Right ventricle myocardium superior (tissue), 1 donor: Measurements from ENCODE around the gene PDZRN3. TPM values are rescaled to one million over a fixed set of nuclear protein-coding genes. Genes with fewer than 3 reads are reported as not detected.

Source experiments
- ATAC-seq: fragments of 200-7000 bp; cut with Tn5 transposase; one replicate; pipeline ENCODE4 v1.9.1; 2020; ENCODE audit warnings: mild to moderate bottlenecking; ENCODE audit not compliant: poor library complexity
- DNase-seq: peaks from one replicate; pipeline ENCODE4 v3.0.0-alpha.2; 2020
- intact Hi-C: fragments of 100-400 bp; cut with DNase I; formaldehyde crosslinking; loops from one replicate; pipeline ENCODE4 v1.11.2; 2022
- total RNA-seq: library from RNA; stranded (reverse); fragmentation: NEBNext Ultra II Directional; extraction: Animal tissue kit (Norgen Biotek cat#: 25700); gene quantifications from one replicate; pipeline ENCODE4 v1.2.1, GENCODE V29; 2021
- donor health status: DM: no; HTN: yes; CAD: no; lungs with severe emphysema.

Gene PDZRN3
- total RNA-seq, 1 donor from 2014 or later = 130 TPM

- no peak for ATAC-seq
- intact Hi-C loops = no loop called here
Measured at GRCh38 chr3:73601011-73601410, 23.7 kb downstream of the PDZRN3 start.

GRCh38 chr3:73600293-73600938, 24.3 kb downstream of the PDZRN3 start:
- DNase-seq = no peak
- intact Hi-C loops = no loop called here
- ATAC-seq = peak; percentile 16

More at GRCh38 chr3:73601011-73601410, 23.7 kb downstream of the PDZRN3 start:
- no peak for DNase-seq

DNA sequence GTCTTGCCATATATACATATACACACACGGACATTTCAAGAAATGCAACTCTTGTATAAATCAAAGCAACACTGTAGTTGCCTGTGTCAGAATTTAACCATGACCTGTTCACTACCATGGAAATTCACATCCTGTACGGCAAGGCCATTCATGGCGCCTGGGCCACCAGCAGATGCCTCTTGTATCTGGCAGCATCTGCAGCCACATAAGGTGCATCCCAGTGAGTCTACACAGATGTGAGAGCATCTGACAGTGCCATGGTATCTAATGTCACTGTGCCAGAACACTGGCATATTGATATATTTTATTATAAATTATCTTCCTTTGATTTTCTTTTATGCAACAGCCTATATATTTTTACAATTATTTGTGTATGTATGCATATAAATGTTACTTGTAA, 25.1 kb downstream of the PDZRN3 start:
- ATAC-seq = no peak

DNA sequence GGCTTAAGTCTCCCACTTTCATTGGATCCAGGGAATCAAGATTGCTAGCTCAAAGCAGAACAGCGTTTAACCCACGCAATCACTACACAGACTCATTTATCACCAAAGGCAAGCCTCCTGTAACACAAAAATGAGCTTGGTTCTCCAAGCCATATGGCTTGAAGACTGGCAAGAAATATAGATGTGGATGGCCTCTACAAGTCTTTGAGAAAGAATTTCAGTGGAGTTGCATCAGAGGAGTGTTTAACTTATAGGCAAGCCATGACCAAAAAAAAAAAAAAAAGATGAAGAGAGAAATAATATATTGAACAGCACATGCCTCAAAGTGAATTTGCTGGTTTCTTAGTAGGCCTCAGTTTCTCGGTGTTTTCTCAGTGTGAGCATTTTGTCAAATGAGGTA, 27.3 kb downstream of the PDZRN3 start:
- intact Hi-C loops = no loop called here
- ATAC-seq (no peak), DNase-seq (no peak)

More for the DNA sequence above, 25.1 kb downstream of the PDZRN3 start:
- intact Hi-C loops = no loop called here
- DNase-seq = no peak

- DNase-seq (no peak), ATAC-seq (peak; percentile 34)
- intact Hi-C loops = no loop called here
Measured at GRCh38 chr3:73592154-73593144, 32.3 kb downstream of the PDZRN3 start.

GRCh38 chr3:73591286-73591800, 33.4 kb downstream of the PDZRN3 start:
- DNase-seq (no peak), ATAC-seq (no peak)
- intact Hi-C loops = no loop called here

GRCh38 chr3:73586628-73587027, 38.1 kb downstream of the PDZRN3 start:
- ATAC-seq = no peak
- intact Hi-C loops = no loop called here
- DNase-seq = no peak

- DNase-seq = no peak
- ATAC-seq = peak; percentile 86
- intact Hi-C loops = no loop called here
Measured at GRCh38 chr3:73586190-73586589, 38.6 kb downstream of the PDZRN3 start.

DNA sequence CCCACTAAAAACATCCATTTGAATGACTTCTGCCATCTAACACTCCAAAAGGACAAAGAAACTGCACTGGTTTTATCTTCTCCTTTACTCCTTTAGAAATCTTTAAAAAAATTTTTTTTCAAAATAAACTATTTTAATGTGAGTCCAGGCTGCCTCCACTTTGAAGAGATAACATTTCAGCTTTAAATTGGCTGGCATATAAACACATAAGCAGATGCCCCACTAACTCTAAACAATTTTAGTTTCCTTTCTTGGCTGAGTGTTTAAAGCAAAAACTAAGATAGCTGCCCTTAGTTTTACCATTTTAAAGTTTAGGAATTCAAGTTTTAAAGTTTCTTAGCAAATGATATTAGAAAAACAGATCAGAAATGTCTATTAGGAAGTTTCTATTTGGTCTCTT, 39.9 kb downstream of the PDZRN3 start:
- DNase-seq = no peak
- intact Hi-C loops = no loop called here
- no peak for ATAC-seq

GRCh38 chr3:73582535-73582934, 42.2 kb downstream of the PDZRN3 start:
- intact Hi-C loops = no loop called here
- ATAC-seq (peak; percentile 19), DNase-seq (no peak)

DNA sequence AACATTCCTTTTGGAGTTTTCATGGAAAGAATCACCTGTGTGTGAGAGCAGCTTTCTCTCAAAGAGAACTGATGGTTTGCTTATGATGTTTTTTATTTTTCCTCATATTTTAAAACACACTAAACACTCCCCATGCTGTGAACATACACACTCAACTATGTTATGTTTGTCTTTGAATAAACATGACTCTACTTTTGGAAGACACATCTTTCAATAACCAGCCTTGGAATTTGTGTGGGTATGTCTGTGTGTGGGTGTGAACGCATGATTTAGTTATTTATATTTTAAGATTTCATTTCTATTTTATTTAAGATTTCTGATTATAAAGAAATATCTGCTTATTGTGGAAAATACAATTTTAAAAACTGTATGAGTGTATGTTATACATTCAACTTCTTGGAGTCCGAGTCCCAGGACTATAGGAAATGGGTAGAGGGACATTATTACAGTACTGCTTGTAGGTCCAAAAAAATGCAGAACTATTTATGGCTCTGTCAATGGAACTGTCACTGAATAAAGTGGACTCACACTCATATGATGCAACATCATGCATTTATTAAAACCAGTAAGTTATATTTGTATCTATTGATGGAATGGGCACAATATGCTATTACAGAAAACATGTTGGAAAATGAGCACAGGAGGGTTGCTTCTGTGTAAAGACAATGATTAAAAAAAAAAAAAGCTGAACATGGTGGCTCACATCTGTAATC, 43.5 kb downstream of the PDZRN3 start:
- ATAC-seq (no peak), DNase-seq (no peak)
- intact Hi-C loops = no loop called here

- DNase-seq = no peak
- peak; percentile 18 for ATAC-seq
- intact Hi-C loops = no loop called here
Measured at GRCh38 chr3:73580343-73580742, 44.4 kb downstream of the PDZRN3 start.

DNA sequence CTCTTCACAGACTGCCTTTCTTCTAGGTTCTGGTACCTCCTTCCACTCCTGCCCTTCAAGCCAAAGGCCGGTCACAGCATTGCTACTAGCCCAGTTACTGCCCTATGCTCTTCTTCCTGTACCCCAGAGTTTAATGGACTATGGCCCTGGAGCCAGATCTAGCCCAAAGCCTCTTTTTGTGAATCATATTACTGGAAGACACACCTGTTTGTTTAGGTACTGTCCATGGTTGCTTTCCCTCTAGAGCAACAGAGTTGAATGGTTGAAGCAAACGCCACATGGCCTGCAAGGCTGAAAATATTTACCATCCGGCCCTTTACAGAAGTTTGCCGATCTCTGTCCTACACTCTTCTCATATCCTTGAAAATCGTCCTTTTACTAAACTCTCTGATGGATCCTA, 47.0 kb downstream of the PDZRN3 start:
- no peak for ATAC-seq
- intact Hi-C loops = no loop called here

GRCh38 chr3:73576999-73577461, 47.7 kb downstream of the PDZRN3 start:
- DNase-seq = no peak
- no peak for ATAC-seq
- intact Hi-C loops = no loop called here

More for the DNA sequence above, 47.0 kb downstream of the PDZRN3 start:
- no peak for DNase-seq

GRCh38 chr3:73575953-73576352, 48.8 kb downstream of the PDZRN3 start:
- DNase-seq = no peak
- intact Hi-C loops = no loop called here
- no peak for ATAC-seq

- ATAC-seq = peak; percentile 57
- intact Hi-C loops = no loop called here
- DNase-seq = no peak
Measured at GRCh38 chr3:73575519-73575918, 49.2 kb downstream of the PDZRN3 start.

- no peak for DNase-seq
- intact Hi-C loops = no loop called here
- no peak for ATAC-seq
Measured at GRCh38 chr3:73573204-73573603, 51.5 kb downstream of the PDZRN3 start.

DNA sequence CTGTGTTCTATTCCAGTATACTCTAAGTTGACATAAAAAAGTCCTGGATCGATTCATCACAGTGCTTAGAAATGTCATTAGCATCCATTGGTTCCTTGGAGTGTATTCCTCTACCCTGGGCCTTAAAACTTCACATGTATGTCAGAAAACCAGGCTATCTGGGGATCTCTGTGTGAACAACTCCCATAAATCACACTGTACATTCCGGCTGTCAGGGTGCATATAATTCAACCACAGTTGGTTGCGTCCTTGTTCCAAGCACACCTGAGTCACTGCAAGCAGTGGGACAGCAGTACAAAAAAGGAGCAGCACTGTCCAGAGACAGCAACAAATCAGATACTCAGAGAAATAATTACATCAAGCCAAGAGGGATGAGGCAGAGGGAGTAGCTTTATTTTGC, 52.4 kb downstream of the PDZRN3 start:
- no peak for ATAC-seq
- intact Hi-C loops = no loop called here
- DNase-seq = no peak

GRCh38 chr3:73571238-73571794, 53.4 kb downstream of the PDZRN3 start:
- intact Hi-C loops = no loop called here
- DNase-seq (no peak), ATAC-seq (no peak)
